Suprapubic skin (tissue), 3 donors: Measurements from ENCODE around the gene DGCR8.
"Not testable (repeated sequence)": the region's sequence is repeated elsewhere in the genome, so short reads cannot be mapped to it uniquely, and the experiment has no call there.

Source experiments
- CTCF ChIP-seq, 2 donors: fragments of 200-600 bp in 1 of 2; fragments of 450-650 bp in 1 of 2; sonication (generic) in 1 of 2; IDR thresholded peaks; one replicate each; pipeline ENCODE4 v1.5.1; 2016 to 2019; ENCODE audit warnings: antibody characterized with exemption in 2 of 2, mild to moderate bottlenecking in 1 of 2, moderate library complexity in 1 of 2
- EP300 ChIP-seq: sonication (generic); formaldehyde crosslinking; IDR thresholded peaks from one replicate; pipeline ENCODE4 v1.6.1; 2017; ENCODE audit warnings: antibody characterized with exemption
- POLR2A ChIP-seq, 2 donors: fragments of 450-650 bp; IDR thresholded peaks; one replicate each; pipeline ENCODE4 v1.6.1; 2017; ENCODE audit warnings: antibody characterized with exemption in 2 of 2, mild to moderate bottlenecking in 2 of 2, moderate library complexity in 2 of 2

GRCh38 chr22:20067384-20067682, 12.7 kb upstream of the DGCR8 start:
- TF ChIP-seq POLR2A (IDR thresholded peaks at IDR 0.05); CTCF (IDR thresholded peaks at IDR 0.05); EP300: not testable (repeated sequence)
